NT2/D1 (cell line): ENCODE results near the gene POLD1.

ENCODE experiments used
- DNase-seq: peaks from one replicate; pipeline ENCODE4 v3.0.0-alpha.2; 2011; ENCODE audit warnings: low read depth, low spot score
- H3K27me3 ChIP-seq: 2 replicates; pipeline ENCODE4 v1.6.0; 2011; ENCODE audit warnings: mild to moderate bottlenecking; ENCODE audit not compliant: insufficient read length, insufficient read depth
- H3K36me3 ChIP-seq: 2 replicates; pipeline ENCODE4 v1.6.1; 2011; ENCODE audit warnings: mild to moderate bottlenecking, low read length, mixed read lengths; ENCODE audit not compliant: insufficient read depth, insufficient read length
- H3K4me1 ChIP-seq: 2 replicates; pipeline ENCODE4 v1.5.1; 2011; ENCODE audit not compliant: insufficient read depth, insufficient read length
- H3K4me3 ChIP-seq: 2 replicates; pipeline ENCODE4 v1.5.1; 2011; ENCODE audit warnings: low read depth; ENCODE audit not compliant: insufficient read length
- H3K9ac ChIP-seq: 2 replicates; pipeline ENCODE4 v1.6.0; 2011; ENCODE audit warnings: low read depth; ENCODE audit not compliant: insufficient read length
- H3K9me3 ChIP-seq: 2 replicates; pipeline ENCODE4 v1.5.1; 2011; ENCODE audit warnings: mild to moderate bottlenecking, low read length; ENCODE audit not compliant: insufficient read depth
- SUZ12 ChIP-seq: IDR thresholded peaks from 2 replicates; pipeline ENCODE4 v1.6.1; 2011; ENCODE audit not compliant: insufficient read length, insufficient read depth; ENCODE audit errors: extremely low read depth
- YY1 ChIP-seq: IDR thresholded peaks from 2 replicates; pipeline ENCODE4 v1.6.1; 2011; ENCODE audit not compliant: insufficient read length, insufficient read depth
- ZNF274 ChIP-seq: IDR thresholded peaks from 2 replicates; pipeline ENCODE4 v1.6.1; 2011; ENCODE audit warnings: mild to moderate bottlenecking, low read depth, low read length

The POLD1 gene

DNA sequence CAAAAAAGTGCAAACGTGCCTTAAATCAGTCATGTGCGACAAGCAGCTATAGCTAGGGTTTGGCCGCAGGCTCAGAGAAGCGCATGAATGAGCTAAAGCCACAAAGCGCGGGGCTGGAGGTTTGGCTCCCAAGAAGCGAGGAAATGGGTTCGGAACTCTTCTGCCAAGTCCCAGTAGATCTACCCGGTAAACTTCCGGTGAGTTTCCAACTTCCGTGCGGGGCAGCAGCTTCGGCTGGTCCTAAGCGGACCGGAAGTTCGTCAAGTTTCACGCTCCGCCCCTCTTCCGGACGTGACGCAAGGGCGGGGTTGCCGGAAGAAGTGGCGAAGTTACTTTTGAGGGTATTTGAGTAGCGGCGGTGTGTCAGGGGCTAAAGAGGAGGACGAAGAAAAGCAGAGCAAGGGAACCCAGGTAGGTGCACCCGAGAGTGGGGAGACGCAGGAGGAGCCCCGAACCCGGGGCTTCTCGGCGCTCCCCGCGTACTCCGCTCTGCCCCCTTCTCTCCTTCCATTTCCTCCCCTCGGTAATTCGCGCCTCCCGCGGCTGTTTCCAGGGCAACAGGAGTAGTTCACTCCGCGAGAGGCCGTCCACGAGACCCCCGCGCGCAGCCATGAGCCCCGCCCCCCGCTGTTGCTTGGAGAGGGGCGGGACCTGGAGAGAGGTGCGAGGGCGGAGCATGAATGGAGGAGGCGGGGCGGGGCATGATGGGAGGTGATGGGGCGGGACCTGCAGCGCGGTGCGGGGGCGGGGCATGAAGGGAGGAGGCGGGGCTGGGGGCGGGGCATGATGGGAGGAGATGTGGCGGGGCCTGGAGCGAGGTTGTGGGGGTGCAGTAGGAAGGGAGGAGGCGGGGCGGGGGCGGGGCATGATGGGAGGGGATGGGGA lies 7.7 kb upstream of the POLD1 start, which contains the start of gene NR1H2:
Gene NR1H2, plus strand, starts transcription at position 292 of the 885 bp plus-strand sequence. CDS start 1,149 bp downstream, outside the sequence.
- peak within 1 kb of the TSS; percentile 92 for H3K4me3 ChIP-seq
- peak; percentile 90 for DNase-seq
- no peaks in the 10 kb centered on the region for H3K27me3 ChIP-seq
- H3K9ac ChIP-seq = peak within 1 kb of the TSS; percentile 88
- H3K36me3 ChIP-seq = peaks cover 42% of the 10 kb centered on the region
- peaks cover 3% of the 10 kb centered on the region for H3K4me1 ChIP-seq
- H3K9me3 ChIP-seq = no peaks in the 10 kb centered on the region
- TF ChIP-seq ZNF274 (no peak), YY1 (no peak), SUZ12 (no peak)

DNA sequence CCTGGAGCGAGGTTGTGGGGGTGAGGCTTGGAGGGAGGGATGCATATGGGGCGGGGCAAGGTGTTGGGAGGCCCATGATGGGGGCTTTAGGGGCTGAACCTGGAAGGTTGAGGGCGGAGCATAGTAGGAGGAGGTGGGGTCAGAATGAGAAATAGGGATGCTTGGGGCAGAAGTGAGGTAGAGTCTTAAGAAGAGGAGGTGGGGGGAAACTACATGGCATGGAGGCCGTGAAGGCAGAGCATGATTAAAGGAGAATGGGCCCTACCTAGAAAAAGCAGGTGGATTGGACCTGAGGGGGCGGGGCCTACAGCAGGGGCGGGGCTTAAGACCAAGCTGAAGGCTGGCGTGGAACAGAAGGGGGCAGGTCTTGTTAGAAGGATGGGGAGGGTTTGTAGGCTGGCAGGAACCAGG lies 7.1 kb upstream of the POLD1 start:
- Histone ChIP-seq H3K4me3 (no peak overlapping the region), H3K36me3 (peaks cover 48% of the 10 kb centered on the region), H3K4me1 (peaks cover 3% of the 10 kb centered on the region), H3K9ac (no peak overlapping the region), H3K9me3 (no peaks in the 10 kb centered on the region), H3K27me3 (no peaks in the 10 kb centered on the region)
- TF ChIP-seq ZNF274 (no peak), SUZ12 (no peak), YY1 (no peak)
- DNase-seq = no peak

DNA sequence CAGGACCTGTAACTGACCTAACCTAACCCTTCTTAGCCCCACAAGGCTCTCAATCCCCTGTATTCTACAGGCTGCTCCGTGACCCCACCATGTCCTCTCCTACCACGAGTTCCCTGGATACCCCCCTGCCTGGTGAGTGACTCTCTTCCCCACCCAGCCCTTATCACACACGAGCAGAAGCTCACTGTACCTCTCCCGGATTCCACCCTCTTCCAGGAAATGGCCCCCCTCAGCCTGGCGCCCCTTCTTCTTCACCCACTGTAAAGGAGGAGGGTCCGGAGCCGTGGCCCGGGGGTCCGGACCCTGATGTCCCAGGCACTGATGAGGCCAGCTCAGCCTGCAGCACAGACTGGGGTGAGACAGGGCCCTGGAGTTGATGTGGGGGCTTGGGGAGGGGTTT lies 6.6 kb upstream of the POLD1 start:
- Histone ChIP-seq H3K36me3 (peaks cover 52% of the 10 kb centered on the region), H3K4me3 (no peak overlapping the region), H3K9ac (no peak overlapping the region), H3K4me1 (peaks cover 3% of the 10 kb centered on the region), H3K9me3 (no peaks in the 10 kb centered on the region), H3K27me3 (no peaks in the 10 kb centered on the region)
- no peak for DNase-seq
- no peak for TF ChIP-seq YY1
- TF ChIP-seq ZNF274 = no peak
- TF ChIP-seq SUZ12 = no peak

DNA sequence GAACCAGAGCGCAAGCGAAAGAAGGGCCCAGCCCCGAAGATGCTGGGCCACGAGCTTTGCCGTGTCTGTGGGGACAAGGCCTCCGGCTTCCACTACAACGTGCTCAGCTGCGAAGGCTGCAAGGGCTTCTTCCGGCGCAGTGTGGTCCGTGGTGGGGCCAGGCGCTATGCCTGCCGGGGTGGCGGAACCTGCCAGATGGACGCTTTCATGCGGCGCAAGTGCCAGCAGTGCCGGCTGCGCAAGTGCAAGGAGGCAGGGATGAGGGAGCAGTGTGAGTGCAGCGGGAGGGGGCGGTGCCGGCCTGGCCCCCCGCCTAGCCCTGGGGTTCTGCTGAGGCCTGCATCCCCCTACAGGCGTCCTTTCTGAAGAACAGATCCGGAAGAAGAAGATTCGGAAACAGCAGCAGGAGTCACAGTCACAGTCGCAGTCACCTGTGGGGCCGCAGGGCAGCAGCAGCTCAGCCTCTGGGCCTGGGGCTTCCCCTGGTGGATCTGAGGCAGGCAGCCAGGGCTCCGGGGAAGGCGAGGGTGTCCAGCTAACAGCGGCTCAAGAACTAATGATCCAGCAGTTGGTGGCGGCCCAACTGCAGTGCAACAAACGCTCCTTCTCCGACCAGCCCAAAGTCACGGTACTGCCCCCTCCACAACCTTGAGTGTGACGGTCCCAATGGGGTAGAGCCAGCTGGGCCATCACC lies 5.8 kb upstream of the POLD1 start:
- DNase-seq = no peak
- Histone ChIP-seq H3K27me3 (no peaks in the 10 kb centered on the region), H3K9ac (no peak overlapping the region), H3K9me3 (no peaks in the 10 kb centered on the region), H3K4me1 (peaks cover 3% of the 10 kb centered on the region), H3K4me3 (no peak overlapping the region), H3K36me3 (peaks cover 58% of the 10 kb centered on the region)
- TF ChIP-seq ZNF274 = no peak

DNA sequence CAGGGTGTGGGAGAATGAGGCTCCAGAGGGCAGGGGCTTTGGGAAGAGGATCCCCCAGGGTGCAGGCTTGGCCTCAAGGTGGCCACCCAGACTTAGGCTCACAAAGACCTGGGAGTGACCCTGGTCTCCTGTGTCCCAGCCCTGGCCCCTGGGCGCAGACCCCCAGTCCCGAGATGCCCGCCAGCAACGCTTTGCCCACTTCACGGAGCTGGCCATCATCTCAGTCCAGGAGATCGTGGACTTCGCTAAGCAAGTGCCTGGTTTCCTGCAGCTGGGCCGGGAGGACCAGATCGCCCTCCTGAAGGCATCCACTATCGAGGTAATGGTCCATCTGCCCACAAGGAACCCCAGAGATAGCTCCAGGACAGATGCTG lies 5.3 kb upstream of the POLD1 start:
- Histone ChIP-seq H3K27me3 (no peaks in the 10 kb centered on the region), H3K4me3 (no peak overlapping the region), H3K36me3 (peaks cover 58% of the 10 kb centered on the region), H3K9ac (no peak overlapping the region), H3K4me1 (peaks cover 3% of the 10 kb centered on the region), H3K9me3 (no peaks in the 10 kb centered on the region)
- TF ChIP-seq YY1 (no peak), ZNF274 (no peak), SUZ12 (no peak)
- no peak for DNase-seq

DNA sequence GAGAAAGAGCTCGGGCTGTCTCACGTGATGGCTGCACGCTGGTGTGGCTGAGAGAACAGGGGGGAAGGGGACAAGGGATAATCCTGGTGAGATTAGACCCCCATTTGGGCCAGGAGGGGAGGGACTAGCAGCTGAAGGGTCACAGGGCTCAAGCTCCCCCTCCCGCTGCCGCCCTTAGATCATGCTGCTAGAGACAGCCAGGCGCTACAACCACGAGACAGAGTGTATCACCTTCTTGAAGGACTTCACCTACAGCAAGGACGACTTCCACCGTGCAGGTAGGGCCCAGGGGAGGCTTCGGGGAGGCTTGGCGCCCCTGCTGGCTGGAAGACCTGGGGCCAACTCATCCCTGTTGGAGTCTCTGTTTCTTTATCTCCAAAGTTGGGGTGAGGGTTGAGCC lies 4.5 kb upstream of the POLD1 start:
- peaks cover 58% of the 10 kb centered on the region for H3K36me3 ChIP-seq
- TF ChIP-seq YY1 (no peak), ZNF274 (no peak), SUZ12 (no peak)
- no peaks in the 10 kb centered on the region for H3K9me3 ChIP-seq
- no peak overlapping the region for H3K4me3 ChIP-seq
- no peaks in the 10 kb centered on the region for H3K27me3 ChIP-seq
- no peak overlapping the region for H3K9ac ChIP-seq
- no peak for DNase-seq
- peaks cover 3% of the 10 kb centered on the region for H3K4me1 ChIP-seq

DNA sequence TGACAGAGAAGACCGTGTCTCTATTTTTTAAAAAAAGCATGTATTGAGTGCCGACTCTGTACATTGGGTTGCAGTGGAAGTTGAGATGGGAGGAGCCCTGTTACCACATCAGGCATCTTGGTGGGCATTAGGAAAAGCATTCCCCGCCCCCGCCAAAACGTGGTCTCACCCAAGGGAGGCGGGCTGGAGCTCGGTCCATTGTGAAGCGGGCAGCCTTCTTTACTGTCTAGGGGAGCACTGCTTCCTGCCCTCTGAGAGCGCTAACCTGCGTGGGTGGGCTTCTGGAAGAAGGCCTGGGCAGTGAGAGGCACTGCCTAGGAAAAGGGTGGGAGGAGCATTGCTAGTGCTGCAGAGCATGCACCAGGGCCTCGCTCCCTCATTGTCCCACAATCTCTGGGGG lies 4.0 kb upstream of the POLD1 start:
- DNase-seq = no peak
- peaks cover 58% of the 10 kb centered on the region for H3K36me3 ChIP-seq
- H3K4me3 ChIP-seq = no peak overlapping the region
- no peaks in the 10 kb centered on the region for H3K27me3 ChIP-seq
- no peak overlapping the region for H3K9ac ChIP-seq
- no peaks in the 10 kb centered on the region for H3K9me3 ChIP-seq
- TF ChIP-seq YY1 (no peak), ZNF274 (no peak), SUZ12 (no peak)
- H3K4me1 ChIP-seq = peaks cover 3% of the 10 kb centered on the region
